GM18873 (cell line): ENCODE data around the gene CLDN5.

ENCODE experiments used
- ATAC-seq: cut with Tn5 transposase; IDR thresholded peaks from one replicate; pipeline ENCODE4 v1.9.1; 2021; ENCODE audit warnings: mild to moderate bottlenecking, moderate library complexity, moderate number of reproducible peaks; ENCODE audit not compliant: unreplicated experiment, low FRiP score

The CLDN5 gene

GRCh38 chr22:19488884-19489843 is 35.0 kb downstream of the CLDN5 start:
- no peak for ATAC-seq

GRCh38 chr22:19488285-19488684 is 35.9 kb downstream of the CLDN5 start:
- no peak for ATAC-seq

DNA sequence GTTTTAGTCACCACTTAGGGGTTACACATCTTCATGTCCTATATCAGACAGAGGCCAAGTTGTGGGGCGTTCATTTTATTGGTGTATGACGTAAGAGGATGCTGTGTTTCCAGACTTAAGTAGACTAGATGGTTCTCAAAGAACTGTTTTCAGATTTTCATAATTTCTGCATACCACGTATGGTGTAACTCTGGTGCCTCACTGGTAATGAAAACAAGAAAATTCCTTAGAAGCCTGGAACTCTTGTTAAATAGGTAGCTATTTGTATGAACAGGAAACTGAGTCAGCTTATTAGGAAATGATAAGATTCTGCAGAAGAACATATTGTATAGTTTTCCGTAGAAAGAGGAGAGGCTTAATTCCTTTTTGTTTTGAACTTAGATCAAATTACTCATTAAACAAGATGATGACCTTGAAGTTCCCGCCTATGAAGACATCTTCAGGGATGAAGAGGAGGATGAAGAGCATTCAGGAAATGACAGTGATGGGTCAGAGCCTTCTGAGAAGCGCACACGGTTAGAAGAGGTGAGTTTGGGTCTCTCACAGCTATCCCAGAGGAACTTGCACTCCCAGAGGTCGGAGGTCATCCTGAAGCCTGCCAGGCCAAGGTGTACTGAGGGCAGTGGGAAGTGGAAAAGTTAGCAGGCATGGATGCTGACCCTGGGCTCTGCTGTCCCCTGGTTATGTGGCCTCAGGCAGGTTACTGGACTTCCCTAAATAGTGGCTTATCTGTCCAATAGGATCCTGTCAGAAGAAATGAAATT is 40.5 kb downstream of the CLDN5 start:
- no peak for ATAC-seq

DNA sequence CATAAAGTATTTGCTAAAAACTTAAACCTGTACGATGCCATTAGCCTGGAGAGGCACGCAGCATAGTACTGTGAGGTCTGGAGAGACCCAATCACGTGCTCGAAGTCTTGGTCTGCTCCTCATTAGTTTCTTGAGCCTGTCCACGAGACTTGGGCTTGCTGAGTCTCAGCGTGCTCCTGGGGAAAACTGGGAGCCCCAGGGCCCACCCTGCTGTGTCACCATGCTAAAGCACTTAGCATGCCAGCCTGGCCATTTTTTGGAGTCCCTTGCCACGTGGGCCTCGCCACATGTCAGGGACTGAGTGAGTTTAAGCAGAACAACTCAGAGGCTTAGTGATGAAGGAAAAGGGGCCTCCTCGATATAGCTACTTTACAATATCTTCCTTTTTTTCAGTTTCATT is 41.9 kb downstream of the CLDN5 start:
- ATAC-seq: no peak

DNA sequence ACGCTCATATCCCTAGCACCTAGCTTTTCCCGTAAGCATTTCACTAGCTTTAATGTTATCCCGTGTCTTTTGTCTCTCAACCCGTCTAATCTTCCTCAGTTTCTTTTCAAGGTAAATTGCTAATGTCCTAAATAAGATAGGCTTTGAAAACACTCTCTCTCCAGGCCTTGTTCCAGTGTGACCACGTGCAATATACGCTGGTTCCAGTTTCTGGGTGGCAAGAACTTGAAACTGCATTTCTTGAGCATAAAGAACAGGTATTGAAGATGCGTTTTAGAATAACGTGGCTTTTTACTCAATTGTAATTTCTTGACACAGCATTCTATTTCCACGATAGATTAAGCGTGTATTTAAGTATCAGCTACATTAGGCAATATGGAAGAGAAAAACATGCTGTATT is 43.4 kb downstream of the CLDN5 start:
- no peak for ATAC-seq

- no peak for ATAC-seq
These were observed 44.0 kb downstream of the CLDN5 start for GRCh38 chr22:19480173-19480568.

GRCh38 chr22:19479355-19480172 is 44.6 kb downstream of the CLDN5 start, which contains the start of gene CDC45:
TSS of gene CDC45 (plus strand) at chr22:19479920. CDS start at chr22:19479969, 49 bp downstream.
- peak; percentile 70 for ATAC-seq

- ATAC-seq: peak; percentile 33
These were observed 45.3 kb downstream of the CLDN5 start, which contains the start of gene UFD1 for GRCh38 chr22:19478901-19479354. TSS of gene UFD1 (minus strand) at chr22:19479193. CDS start at chr22:19479085, 108 bp downstream.

DNA sequence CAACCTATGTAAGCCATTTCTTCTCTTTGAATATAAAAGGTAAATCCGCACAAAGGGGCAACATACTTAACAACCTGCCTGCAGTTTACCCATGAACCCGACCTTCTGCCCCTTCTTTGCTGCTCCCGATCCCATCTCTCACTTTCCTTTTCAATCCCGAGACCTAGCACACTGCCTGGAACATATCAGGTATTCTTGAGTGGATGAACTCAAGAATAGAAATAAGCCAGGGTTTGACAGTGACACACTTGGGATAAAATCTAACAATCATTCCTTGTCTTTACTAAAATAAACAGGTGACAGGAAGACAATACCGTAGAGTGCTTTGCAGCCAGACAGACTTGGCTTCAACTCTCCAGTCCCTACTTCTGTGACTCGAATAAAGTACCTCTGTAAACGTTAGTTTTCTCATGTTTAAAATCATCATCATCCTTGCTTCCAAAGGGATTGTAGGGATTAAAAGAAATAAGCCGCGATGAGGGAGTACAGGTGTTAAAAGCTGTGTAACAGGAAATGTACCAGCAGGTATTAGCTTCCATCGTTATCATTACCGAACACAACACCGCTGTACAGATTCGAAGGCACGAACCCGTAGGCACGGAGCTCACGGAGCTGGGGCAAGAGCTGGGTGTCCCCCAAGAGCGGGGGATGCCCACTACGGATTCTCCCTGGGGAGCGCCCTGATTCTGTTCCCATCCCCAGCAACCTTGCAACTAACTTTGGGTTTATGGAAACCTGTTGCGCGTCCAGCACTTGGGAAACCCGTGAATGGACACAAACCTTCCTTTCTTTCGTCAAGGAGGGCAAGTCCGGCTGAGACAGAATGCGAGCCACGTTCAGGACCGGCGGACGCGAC is 45.9 kb downstream of the CLDN5 start:
- no peak for ATAC-seq

GRCh38 chr22:19477321-19478044 is 46.7 kb downstream of the CLDN5 start:
- ATAC-seq: no peak

GRCh38 chr22:19476023-19476422 is 48.2 kb downstream of the CLDN5 start:
- no peak for ATAC-seq

DNA sequence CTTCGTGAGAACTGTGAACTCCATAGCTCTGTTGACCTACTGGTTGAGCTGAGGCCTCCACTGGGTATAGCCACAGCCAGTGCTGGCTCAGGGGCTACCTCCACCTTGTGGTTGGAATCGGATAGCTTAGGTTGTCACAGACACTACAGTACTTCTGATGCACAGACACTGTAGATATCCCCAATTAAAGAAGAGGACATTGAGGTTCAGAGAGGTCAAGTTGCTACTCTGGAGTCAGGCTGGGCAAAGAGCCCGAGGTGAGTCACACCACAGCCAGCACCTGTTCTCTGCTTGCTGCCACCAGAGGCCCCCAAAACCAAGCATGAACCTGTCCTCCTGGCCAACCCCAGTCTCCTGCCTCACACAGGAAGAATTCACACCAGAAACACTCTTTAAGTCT is 50.6 kb downstream of the CLDN5 start:
- no peak for ATAC-seq
